HL-60 (cell line): ENCODE measurements around the gene TNFAIP1.

Experiments
- CTCF ChIP-seq: IDR thresholded peaks from one replicate; pipeline ENCODE4 v1.5.1; 2011; ENCODE audit warnings: low read length, control low read depth, inconsistent platforms; ENCODE audit not compliant: insufficient read depth
- GABPA ChIP-seq: IDR thresholded peaks from 2 replicates; pipeline ENCODE4 v1.6.1; 2012; ENCODE audit warnings: low read depth
- POLR2AphosphoS5 ChIP-seq: IDR thresholded peaks from 2 replicates; pipeline ENCODE4 v1.6.1; 2012; ENCODE audit warnings: low read depth
- REST ChIP-seq: IDR thresholded peaks from 2 replicates; pipeline ENCODE4 v1.6.1; 2012; ENCODE audit warnings: low read depth; ENCODE audit not compliant: insufficient replicate concordance
- SPI1 ChIP-seq: IDR thresholded peaks from 2 replicates; pipeline ENCODE4 v1.6.1; 2012; ENCODE audit warnings: low read depth, mild to moderate bottlenecking, borderline replicate concordance

GRCh38 chr17:28348979-28349378 lies 13.4 kb downstream of the TNFAIP1 start:
- TF ChIP-seq CTCF (no peak), POLR2AphosphoS5 (no peak), REST (no peak), GABPA (no peak), SPI1 (no peak)
